Hippocampal formation (tissue), 2 donors: ENCODE measurements around the gene CHD3.

ENCODE experiments used
- DNase-seq, 2 donors: peaks; one replicate each; lab custom pipeline; 2025; lab: John Stamatoyannopoulos, UW

The CHD3 gene

GRCh38 chr17:7864995-7865650 is 23.5 kb upstream of the CHD3 start:
- DNase-seq = no peak

- no peak for DNase-seq
Observed at GRCh38 chr17:7867881-7868329, 20.7 kb upstream of the CHD3 start.

- no peak for DNase-seq
Observed at GRCh38 chr17:7873051-7873450, 15.5 kb upstream of the CHD3 start.

- DNase-seq = no peak
Observed at GRCh38 chr17:7875804-7876370, 12.7 kb upstream of the CHD3 start.

GRCh38 chr17:7878234-7878633 is 10.4 kb upstream of the CHD3 start:
- DNase-seq = no peak

GRCh38 chr17:7880076-7880868 is 8.3 kb upstream of the CHD3 start:
- DNase-seq = no peak

- peak; percentile 19 to 29 for DNase-seq
Observed at GRCh38 chr17:7881276-7882054, 7.1 kb upstream of the CHD3 start.

GRCh38 chr17:7882068-7882467 is 6.5 kb upstream of the CHD3 start:
- DNase-seq = no peak

GRCh38 chr17:7882629-7883028 is 6.0 kb upstream of the CHD3 start:
- DNase-seq = no peak

- no peak for DNase-seq
Observed at GRCh38 chr17:7883781-7884386, 4.7 kb upstream of the CHD3 start.

GRCh38 chr17:7884581-7885366 is 3.8 kb upstream of the CHD3 start:
- no peak for DNase-seq

- peak in 1 of 2 donors; percentile 36 for DNase-seq
Observed at GRCh38 chr17:7885367-7886226, 3.0 kb upstream of the CHD3 start.

- DNase-seq = no peak
Observed at GRCh38 chr17:7886227-7887037, 2.2 kb upstream of the CHD3 start.

GRCh38 chr17:7887038-7887481 is 1.5 kb upstream of the CHD3 start:
- DNase-seq = no peak

GRCh38 chr17:7887482-7888183 is 956 bp upstream of the CHD3 start:
- peak; percentile 82 to 90 for DNase-seq

GRCh38 chr17:7889166-7889955 is 772 bp downstream of the CHD3 start:
- DNase-seq = peak; percentile 95 to 96

- DNase-seq = no peak
Observed at GRCh38 chr17:7893187-7893880, 4.7 kb downstream of the CHD3 start.
